GM12801 (cell line): ENCODE results near the gene ASAP2.

Experiments
- TF ChIP-seq, protein P1 (sequence below): IDR thresholded peaks from one replicate; pipeline ENCODE4 v1.5.1; 2011; ENCODE audit warnings: control low read depth; ENCODE audit not compliant: insufficient read length; ENCODE audit errors: extremely low read depth

ASAP2 gene

DNA sequence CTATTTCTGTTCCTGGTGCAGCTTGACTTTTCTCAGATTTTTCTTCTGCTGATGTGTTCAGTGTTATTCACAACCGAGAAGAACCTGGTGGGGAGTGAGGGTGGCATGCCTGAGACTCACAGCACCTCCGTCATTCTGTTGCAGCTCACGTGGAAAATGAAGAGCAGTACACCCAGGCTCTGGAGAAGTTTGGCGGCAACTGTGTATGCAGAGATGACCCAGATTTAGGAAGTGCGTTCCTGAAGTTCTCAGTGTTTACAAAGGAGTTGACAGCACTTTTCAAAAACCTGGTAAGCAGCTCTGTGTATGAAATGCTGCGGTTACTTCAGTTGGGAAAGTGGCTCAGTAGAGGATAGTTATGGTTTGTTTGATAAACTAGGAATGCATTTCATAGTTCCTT is 90.5 kb downstream of the ASAP2 start:
- TF ChIP-seq, protein P1, sequence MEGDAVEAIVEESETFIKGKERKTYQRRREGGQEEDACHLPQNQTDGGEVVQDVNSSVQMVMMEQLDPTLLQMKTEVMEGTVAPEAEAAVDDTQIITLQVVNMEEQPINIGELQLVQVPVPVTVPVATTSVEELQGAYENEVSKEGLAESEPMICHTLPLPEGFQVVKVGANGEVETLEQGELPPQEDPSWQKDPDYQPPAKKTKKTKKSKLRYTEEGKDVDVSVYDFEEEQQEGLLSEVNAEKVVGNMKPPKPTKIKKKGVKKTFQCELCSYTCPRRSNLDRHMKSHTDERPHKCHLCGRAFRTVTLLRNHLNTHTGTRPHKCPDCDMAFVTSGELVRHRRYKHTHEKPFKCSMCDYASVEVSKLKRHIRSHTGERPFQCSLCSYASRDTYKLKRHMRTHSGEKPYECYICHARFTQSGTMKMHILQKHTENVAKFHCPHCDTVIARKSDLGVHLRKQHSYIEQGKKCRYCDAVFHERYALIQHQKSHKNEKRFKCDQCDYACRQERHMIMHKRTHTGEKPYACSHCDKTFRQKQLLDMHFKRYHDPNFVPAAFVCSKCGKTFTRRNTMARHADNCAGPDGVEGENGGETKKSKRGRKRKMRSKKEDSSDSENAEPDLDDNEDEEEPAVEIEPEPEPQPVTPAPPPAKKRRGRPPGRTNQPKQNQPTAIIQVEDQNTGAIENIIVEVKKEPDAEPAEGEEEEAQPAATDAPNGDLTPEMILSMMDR: no peak

DNA sequence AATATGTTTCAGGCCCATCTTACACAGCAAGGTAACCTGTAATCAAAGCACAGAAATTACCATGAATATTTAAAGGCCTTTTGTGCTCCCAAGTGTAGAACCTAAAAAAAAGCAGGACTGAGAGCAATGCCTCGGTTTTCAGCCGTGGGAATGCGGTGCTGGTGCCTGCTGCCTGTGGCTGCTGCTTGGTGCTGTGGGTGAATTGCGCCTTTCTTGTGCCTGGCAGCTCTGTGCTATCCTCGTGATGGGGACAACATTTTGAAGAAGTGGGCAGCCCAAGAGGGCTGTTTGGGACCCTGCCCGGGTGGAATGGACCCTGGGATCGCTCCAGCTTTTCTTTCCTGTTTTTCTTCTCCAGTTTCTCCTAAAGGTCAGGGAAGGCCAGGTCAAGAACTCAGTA is 91.2 kb downstream of the ASAP2 start:
- TF ChIP-seq, protein P1: no peak

DNA sequence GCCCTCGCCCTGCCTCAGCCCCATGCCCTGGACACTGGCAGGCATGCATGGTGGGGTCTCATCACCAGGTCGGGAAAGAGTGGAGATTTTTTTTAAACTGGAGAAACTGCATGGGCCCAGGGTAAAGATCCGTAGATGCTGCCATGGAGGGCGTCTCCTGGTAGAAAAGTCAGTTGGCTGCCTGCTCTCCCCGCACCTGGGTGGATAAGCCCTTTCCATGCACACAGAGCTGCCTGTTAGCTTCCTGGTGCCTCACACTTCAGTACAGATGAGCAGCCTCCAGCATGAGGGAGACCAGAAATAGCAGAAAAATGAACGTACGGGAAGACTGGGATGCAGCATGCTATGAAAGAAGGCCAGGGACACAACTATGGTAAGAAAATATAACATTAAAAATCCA is 92.0 kb downstream of the ASAP2 start:
- TF ChIP-seq, protein P1: no peak

DNA sequence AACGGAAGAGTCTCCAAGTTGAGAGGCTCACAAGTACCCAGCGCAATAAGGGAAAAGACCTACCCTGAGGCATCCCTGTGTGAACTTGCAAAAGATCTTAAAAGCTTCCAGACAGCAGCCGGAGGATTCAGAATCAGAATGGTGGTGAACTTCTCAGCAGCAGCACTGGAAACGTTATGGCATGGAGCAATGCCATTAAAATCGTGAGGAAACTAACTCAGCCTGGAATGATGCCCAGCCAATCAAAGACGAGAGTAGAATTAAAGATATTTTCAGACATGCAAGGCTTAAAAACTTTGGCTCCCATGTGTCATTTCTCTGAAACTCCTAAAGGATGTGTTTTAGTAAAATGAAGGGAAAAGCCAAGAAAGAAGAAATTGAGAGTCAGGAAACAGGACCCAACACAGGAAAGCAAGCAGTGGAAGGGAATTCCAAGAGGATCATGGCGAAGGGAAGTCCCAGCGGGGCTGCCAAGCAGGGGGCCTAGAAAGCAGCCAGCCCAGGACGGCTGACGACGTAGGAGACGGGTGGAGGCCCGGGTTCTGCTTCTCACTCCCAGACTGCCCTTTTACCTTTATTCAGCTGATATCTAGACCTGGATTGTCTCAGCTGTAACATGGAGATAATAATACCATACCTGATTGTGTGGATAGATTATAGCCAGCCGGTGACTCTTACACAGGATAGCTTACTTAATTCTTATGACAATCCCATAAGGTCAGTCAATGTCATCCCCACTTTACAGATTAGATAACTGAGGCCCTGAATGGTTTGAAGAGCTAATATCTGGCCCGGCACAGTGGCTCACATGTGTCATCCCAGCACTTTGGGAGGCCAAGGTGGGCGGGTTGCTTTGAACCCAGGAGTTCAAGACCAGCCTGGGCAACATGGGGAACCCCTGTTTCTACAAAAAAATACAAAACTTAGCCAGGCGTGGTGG is 92.8 kb downstream of the ASAP2 start:
- TF ChIP-seq, protein P1: no peak

DNA sequence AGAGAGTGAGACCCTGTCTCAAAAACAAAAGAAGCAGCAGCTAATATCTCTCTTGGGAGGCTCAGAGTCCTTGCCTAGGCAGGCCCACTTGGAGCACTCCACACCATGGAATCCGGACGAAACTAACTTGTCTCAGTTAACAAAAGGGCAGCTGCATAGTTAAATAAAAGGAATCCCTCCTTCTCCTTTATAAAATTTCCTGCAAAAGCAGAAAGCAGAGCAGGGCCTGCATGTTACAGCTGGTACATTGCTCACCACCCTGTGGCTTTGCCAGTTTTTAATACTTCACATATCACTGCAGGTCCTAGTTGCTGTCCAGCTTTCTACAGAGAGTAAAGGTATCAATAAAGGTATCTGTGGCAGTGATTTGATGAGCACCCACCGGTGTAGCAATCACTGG is 93.6 kb downstream of the ASAP2 start:
- TF ChIP-seq, protein P1: no peak

DNA sequence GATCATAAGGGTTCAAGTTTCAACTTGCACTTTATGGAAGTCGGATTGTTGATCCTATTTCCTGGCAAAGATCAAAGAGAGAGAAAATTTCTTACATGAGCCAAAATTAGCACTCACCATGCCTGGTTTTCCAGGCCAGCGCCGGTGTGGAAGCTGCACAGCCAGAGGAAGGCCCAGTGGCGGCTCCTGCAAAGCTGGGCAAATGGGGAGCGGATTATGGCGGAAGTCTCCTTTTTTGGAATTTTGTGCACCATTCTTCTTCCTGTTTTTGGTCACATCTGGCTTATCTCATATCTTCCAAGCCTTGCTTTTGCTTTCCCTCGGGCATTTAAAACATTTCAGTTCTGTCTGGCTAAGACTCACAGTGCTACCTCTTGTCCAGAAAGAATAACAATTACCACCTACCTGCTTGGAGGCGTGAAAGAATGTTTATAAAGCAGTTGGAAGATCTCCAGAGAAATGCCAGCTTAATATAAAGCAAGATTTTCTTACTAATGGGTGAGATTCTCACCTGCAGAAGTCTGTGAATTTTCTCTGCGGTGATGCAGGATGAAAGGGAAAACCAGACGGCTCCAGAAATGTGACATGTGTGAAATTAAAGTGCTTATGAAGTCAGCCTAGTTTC is 94.3 kb downstream of the ASAP2 start:
- TF ChIP-seq, protein P1: no peak

DNA sequence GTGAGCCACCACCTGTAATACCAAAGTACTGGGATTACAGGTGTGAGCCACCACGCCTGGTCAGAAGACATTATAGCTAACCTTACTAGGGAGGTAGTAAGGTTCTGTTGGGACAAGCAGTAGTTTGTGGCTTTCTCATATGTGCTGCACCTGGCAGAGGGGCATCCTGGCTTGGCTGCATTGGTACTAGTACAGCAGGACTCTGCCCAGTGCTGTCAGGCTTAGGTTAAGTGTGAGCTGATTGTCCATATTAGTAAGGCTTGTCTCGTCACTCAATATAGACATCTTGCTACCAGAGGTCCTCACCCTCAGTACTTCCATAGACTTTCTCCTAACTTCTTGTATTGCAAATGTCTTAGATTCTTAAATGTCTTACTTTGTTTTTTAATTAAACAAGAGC is 96.1 kb downstream of the ASAP2 start:
- TF ChIP-seq, protein P1: no peak
